ENCODE measurements around the gene A3GALT2.

Gene A3GALT2

DNA sequence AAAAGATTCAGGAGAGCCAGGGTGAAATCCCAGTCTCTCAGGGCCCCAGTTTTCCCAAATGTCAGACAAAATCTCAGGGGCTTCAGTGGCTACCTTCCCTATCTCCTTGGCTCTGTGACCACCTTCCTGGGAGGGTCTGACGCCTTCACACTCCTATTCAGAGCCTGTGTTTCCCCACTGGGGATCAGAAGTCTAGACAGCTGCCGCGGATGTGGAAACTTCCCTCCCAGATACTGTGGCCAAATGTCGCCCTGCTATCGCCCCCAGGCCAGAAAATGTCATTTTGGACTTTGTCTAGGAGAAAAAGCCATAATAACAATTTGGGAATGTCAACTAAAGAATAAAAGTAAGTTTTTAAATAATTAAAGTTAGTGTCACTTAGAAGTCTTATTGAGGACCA lies 15.9 kb downstream of the A3GALT2 start:
- DNase-seq (ENCODE audit: low read depth in 2 of 2), result no peak
- H3K4me3 ChIP-seq (replicated peaks in 1 of 2; ENCODE audit: low read depth in 2 of 2, low read length in 2 of 2), result no peak overlapping the region
- TF ChIP-seq, protein P1, sequence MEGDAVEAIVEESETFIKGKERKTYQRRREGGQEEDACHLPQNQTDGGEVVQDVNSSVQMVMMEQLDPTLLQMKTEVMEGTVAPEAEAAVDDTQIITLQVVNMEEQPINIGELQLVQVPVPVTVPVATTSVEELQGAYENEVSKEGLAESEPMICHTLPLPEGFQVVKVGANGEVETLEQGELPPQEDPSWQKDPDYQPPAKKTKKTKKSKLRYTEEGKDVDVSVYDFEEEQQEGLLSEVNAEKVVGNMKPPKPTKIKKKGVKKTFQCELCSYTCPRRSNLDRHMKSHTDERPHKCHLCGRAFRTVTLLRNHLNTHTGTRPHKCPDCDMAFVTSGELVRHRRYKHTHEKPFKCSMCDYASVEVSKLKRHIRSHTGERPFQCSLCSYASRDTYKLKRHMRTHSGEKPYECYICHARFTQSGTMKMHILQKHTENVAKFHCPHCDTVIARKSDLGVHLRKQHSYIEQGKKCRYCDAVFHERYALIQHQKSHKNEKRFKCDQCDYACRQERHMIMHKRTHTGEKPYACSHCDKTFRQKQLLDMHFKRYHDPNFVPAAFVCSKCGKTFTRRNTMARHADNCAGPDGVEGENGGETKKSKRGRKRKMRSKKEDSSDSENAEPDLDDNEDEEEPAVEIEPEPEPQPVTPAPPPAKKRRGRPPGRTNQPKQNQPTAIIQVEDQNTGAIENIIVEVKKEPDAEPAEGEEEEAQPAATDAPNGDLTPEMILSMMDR (IDR thresholded peaks at IDR 0.05; ENCODE audit: low read depth, low read length), result no peak

DNA sequence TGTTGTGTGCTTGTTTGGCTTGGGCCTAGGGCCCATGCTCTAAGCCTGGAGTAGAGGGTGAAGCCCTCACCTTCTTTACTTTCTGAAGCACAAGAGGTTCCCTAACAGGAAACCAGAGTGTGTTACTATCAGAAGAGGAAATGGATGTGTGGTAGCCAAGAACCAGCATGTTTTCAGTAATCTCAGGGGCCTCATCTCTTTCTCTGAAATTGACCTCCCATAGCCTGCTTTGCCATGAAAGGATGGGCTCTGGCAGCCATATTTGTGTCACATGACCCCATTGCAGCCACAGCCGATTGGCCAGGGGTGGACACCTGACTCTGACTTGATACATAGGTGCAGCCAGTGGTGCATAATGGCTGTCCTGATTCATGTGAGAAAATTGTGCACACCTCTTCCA lies 18.6 kb downstream of the A3GALT2 start:
- TF ChIP-seq, protein P1 (IDR thresholded peaks at IDR 0.05; ENCODE audit: low read depth, low read length), result no peak
- no peak overlapping the region for H3K4me3 ChIP-seq (replicated peaks in 1 of 2; ENCODE audit: low read depth in 2 of 2, low read length in 2 of 2)
- peak in 1 of 2 donors; percentile 68 for DNase-seq (ENCODE audit: low read depth in 2 of 2)

DNA sequence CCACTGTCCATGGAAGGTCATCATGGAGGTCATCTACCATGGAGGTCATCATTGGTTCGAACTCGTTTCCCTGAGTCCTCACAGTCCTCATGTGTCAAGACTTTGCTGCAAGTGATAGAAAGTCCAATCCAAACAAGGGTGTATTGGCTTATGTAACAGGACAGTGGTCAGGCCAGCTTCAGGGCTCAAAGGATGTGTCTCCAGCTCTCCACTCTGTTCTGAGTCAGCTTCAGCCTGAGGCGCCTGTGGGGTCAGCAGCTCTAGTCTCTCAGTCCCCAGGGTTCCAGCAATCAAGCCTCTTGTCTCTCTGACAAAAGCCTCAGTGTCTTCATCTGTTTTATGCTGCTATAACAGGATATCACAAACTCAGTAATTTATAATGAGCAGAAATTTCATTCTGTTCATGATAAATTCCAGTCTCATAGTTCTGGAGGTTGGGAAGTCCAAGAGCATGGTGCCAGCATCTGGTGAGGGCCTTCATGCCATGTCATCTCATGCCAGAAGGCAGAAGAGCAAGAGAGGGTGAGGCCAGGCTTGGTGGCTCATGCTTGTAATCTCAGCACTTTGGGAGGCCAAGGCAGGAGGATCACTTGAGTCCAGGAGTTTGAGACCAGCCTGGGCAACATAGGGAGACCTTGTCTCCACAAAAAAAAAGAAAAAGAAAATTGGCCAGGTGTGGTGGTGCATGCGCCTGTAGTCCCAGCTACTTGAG lies 19.5 kb downstream of the A3GALT2 start:
- peak; percentile 14 to 42 for DNase-seq (ENCODE audit: low read depth in 2 of 2)
- H3K4me3 ChIP-seq (replicated peaks in 1 of 2; ENCODE audit: low read depth in 2 of 2, low read length in 2 of 2), result no peak overlapping the region
- TF ChIP-seq, protein P1 (IDR thresholded peaks at IDR 0.05; ENCODE audit: low read depth, low read length), result no peak

DNA sequence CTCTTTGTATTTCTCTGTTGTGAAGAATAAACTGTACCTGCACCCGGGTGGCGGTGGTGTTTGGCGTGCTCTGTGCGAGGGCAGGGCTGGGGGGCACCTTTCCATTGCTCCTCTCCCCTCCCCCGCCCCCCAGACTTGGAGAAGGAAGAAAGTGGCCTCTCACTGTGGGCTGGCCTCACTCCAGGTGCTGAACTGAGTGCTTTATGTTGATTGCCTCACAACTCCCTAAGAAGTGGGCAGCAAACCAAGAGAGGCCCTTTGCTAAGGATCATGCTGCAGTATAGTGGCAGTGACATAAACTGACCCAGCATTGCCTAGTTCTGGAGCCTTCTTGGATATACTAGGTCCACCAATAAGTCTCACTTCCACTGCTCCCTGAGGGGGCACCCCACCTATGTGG lies 20.2 kb downstream of the A3GALT2 start:
- DNase-seq (ENCODE audit: low read depth in 2 of 2), result peak; percentile 84 to 94
- no peak overlapping the region for H3K4me3 ChIP-seq (replicated peaks in 1 of 2; ENCODE audit: low read depth in 2 of 2, low read length in 2 of 2)
- TF ChIP-seq, protein P1 (IDR thresholded peaks at IDR 0.05; ENCODE audit: low read depth, low read length), result no peak

DNA sequence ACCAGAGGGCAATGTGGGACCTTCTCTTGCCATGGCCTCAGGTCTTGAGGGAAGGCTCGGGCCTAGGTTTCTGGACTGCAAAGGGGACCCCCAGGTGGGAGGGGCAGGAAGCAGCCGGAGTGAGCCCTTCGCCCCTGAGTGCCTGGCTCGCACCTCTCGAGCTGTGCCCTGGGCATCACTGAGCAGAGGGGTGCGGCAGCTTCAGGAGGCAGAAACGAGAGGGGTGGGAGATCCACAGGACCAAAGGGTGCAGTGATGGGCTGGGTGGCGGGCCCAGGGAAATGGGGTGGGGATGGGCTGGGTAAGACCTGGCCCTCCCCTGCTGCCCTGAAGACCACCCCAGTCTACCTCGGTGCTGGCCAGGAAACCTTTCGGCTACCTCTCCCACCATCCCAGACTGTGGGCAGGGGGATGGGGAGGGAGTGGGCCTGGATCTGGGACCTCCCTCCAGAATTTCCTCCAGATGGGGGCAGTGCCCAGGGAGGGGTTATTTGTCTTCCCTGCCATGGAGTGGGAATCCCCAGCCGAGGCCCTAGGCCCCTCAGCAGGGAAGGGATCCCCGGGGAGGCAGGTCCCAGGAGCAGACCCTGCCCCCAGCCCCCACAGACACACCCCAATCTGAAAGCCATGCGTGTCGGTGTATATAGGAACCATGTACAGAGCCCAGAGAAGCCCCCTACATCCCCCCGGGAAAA lies 21.3 kb downstream of the A3GALT2 start:
- DNase-seq (ENCODE audit: low read depth in 2 of 2), result no peak
- TF ChIP-seq, protein P1 (IDR thresholded peaks at IDR 0.05; ENCODE audit: low read depth, low read length), result no peak
- no peak overlapping the region for H3K4me3 ChIP-seq (replicated peaks in 1 of 2; ENCODE audit: low read depth in 2 of 2, low read length in 2 of 2)

DNA sequence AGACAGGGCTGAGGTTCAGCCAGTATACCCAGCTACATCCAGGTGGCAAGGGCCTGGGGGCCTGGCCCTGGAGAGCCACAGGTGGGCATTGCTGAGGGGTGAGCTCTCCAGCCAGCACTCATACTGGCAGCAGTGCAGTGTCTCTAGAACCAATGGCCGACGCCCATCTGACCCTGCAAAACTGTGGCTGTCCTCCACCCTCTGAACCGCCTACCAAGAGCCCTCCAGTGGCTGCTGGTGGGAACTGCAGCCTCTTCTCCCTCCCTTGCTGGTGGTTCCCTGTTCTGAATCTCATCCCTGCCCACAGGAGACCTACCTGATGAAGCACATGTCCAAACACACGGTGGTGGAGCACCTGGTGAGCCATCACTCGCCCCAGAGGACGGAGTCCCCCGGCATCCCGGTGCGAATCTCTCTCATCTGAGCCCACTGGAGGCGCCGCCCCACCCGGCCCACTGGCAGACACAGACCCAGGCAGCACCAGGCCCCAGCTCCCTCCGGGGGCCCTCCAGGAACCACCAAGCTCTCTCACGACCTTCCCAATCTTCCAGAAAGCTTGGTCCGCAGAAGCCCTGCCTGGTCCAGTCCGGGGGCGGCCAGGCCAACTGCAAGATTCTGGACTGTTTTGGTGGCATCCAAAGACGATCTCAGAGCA lies 22.1 kb downstream of the A3GALT2 start:
- TF ChIP-seq, protein P1 (IDR thresholded peaks at IDR 0.05; ENCODE audit: low read depth, low read length), result peak; percentile 96
- peak; percentile 73 to 75 for DNase-seq (ENCODE audit: low read depth in 2 of 2)
- no peak overlapping the region for H3K4me3 ChIP-seq (replicated peaks in 1 of 2; ENCODE audit: low read depth in 2 of 2, low read length in 2 of 2)
